Measurements from ENCODE around the gene HIGD2B.
"Not testable (repeated sequence)": the region's sequence is repeated elsewhere in the genome, so short reads cannot be mapped to it uniquely, and the experiment has no call there.

The HIGD2B gene

GRCh38 chr15:72671525-72671924 lies 14.5 kb downstream of the HIGD2B start:
- no peak for DNase-seq

GRCh38 chr15:72670656-72671352 lies 15.2 kb downstream of the HIGD2B start:
- not testable (repeated sequence) for DNase-seq

- DNase-seq: not testable (repeated sequence)
Measured at GRCh38 chr15:72669803-72670202, 16.2 kb downstream of the HIGD2B start.

GRCh38 chr15:72665706-72666105 lies 20.3 kb downstream of the HIGD2B start:
- DNase-seq: not testable (repeated sequence)

DNA sequence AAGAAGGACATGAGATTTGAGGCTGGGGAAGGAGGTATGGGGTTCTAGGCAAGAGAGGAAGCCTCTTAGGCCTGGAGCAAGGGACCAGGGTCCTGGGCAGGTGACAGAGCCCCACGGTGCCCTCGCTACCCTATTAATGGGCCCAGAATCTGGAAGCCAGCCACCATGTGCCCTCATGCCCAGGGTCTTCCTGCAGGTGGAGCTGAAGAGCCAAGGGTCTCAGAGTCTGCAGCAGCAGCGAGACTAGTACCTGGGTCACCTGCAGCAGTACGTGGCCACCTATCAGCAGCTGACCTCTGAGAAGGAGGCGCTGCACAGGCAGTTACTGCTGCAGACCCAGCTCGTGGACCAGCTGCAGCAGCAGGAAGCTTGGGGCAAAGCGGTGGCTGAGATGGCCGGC lies 22.1 kb downstream of the HIGD2B start:
- not testable (repeated sequence) for DNase-seq

- not testable (repeated sequence) for DNase-seq
Measured at GRCh38 chr15:72661081-72661480, 24.9 kb downstream of the HIGD2B start.

DNA sequence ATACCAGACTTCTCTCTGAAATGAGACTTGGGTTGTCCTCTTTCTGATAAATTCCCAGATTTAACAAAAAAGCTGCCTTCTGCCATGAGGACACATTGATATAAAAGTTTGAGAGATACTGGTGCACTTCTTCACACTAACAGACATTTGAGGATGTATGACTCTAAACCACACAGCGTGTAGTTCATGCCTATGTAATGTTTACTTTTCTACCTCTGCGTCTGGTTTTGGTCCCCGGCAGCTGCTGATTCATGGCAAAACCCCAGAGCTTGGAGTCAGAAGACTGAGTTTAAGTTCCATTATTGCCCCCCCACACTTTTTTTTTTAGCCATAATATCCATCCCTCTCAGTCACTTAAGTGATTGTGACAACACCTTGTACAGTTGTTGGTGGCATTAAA lies 30.0 kb downstream of the HIGD2B start:
- not testable (repeated sequence) for DNase-seq

GRCh38 chr15:72654397-72654796 lies 31.6 kb downstream of the HIGD2B start, which contains the start of gene GOLGA6B:
Gene GOLGA6B (plus strand): TSS chr15:72654697. CDS start chr15:72654738, 41 bp downstream.
- DNase-seq: not testable (repeated sequence)

DNA sequence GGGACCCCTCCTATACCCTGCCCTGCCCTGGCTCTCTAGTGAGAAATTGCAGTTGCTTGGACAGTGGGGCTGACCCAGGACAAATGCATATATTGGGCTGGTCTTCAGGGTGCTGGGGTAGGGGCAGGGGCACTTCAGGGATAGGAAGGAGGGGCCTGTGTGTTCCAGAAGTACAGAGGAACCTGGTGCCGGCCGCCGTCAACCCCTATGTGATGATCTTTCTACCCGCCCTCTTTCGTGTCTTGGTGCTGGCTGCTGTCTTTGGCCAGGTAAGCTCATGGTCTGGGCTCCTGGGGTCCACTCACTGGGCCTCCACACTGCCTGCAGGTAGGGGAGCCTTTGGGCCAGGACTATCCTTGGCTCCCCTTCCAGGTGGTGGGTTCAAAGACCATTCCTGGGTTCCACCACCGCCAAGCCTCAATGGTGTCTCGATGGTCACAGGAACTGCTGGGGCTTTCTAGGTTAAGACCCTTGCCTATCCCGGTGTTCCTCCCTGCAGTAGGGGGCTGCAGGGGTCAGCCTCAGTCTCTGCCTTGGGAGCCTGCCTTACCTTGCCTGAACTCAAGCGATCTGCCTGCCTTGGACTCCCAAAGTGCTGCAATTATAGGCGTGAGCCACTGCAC lies 37.2 kb downstream of the HIGD2B start:
- not testable (repeated sequence) for DNase-seq

GRCh38 chr15:72642271-72642670 lies 43.7 kb downstream of the HIGD2B start:
- DNase-seq: not testable (repeated sequence)

GRCh38 chr15:72639759-72640483 lies 46.1 kb downstream of the HIGD2B start:
- DNase-seq: not testable (repeated sequence)

DNA sequence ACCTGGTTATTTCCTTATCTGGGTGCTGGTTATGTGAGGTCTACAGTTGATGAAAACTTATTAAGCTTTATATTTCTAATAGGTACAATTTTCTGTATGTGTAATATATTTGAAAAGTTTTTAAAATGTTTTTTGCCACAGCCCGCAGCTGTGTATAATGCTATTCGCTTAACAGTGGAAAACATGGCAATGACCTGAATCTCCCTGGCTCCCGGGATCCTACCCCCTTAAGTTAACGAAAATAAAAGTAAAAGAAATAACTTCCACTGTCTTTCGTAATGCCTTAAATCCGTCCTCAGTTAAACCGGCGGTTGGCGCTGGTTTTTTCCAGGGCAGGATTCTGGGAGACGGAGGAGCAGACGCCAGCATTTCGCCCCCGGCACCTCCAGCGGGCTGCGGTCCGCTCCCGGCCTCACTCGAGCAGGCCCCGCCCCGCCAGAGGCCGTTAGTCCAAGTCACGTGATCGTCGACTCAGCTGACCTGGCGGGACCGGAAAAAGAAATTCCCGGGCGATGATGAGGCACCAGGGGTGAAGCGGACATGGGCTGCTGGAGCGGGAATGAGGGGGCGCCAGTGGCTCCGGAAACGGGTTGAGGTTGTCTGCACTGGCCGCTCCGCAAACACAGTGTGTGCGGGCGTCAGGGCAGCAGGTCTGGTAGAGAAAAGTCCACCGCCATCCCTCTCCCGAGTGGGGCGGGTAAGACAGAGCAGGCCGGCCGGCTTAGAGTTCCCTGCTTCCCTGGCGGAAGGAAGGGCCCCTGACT lies 49.3 kb downstream of the HIGD2B start:
- not testable (repeated sequence) for DNase-seq

DNA sequence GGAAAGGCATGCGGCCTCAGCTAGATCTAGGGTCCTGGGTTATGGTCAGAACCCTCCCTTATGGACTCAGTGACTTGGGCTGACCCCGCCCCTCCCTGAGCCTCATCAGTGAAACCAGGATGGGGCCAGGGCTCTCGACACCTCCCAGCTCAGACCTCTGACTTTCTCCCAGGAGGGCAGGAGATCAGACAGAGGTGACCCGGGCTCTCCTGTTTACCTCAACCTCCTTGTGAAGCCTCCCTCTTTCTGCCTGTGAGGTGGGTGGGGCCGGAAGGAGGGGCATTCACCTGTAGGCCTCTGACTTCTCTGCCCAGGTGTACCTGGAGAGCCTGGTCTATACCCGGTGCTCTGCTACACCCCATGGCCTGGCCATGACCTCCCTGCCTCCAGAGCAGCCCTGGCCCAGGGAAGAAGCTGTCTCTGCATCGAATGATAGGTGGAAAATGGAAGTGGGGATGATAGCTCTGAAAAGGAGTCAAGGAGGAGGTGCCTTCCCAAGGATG lies 56.9 kb downstream of the HIGD2B start:
- DNase-seq: not testable (repeated sequence)

- not testable (repeated sequence) for DNase-seq
Measured at GRCh38 chr15:72628249-72629067, 57.5 kb downstream of the HIGD2B start.

DNA sequence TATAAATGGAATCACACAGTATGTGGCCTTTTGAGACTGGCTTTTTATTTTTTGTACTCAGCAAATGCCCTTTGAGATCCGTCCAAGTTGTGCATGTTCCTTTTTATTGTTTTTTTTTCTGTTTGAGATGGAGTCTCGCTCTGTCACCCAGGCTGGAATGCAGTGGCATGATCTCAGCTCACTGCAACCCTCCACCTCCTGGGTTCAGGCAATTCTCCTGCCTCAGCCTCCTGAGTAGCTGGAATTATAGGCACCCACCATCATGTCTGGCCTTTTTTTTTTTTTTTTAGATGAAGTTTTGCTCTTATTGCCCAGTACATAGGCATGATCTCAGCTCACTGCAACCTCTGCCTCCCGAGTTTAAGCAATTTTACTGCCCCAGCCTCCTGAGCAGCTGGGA lies 59.8 kb downstream of the HIGD2B start:
- DNase-seq: not testable (repeated sequence)

All from NCI-H2081 (cell line).